ENCODE data around the gene CISD2.

DNA sequence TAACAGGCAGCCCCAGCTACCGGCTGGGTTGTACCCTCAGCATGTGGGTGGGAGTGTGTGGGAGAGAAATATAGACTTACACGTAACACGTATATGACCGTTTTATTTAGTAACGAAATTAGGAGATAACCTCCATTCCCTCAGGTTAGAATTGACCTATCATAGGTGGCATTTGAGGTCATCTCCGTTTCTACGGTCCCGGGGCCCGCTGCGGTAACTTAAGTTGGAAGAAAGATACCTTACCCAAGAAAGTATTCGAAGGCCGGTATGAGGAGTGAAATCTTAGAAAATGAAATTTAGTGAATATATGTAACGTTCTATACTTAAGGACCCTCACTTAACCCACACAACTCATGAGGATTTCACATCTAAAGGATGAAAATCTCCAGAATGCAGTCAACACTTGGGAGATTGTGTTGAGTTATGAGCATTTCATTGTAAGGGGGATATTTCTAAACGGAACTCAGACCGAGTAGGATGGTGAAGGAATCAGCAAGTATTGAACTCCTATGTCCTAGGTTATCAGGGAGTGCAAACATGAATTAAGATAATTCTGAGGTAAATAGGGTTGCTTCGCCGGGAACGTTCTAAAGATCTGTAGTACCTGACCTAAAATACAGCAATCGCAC lies 891 bp downstream of the CISD2 start:
- TF ChIP-seq, protein P1, sequence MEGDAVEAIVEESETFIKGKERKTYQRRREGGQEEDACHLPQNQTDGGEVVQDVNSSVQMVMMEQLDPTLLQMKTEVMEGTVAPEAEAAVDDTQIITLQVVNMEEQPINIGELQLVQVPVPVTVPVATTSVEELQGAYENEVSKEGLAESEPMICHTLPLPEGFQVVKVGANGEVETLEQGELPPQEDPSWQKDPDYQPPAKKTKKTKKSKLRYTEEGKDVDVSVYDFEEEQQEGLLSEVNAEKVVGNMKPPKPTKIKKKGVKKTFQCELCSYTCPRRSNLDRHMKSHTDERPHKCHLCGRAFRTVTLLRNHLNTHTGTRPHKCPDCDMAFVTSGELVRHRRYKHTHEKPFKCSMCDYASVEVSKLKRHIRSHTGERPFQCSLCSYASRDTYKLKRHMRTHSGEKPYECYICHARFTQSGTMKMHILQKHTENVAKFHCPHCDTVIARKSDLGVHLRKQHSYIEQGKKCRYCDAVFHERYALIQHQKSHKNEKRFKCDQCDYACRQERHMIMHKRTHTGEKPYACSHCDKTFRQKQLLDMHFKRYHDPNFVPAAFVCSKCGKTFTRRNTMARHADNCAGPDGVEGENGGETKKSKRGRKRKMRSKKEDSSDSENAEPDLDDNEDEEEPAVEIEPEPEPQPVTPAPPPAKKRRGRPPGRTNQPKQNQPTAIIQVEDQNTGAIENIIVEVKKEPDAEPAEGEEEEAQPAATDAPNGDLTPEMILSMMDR (IDR thresholded peaks at IDR 0.05), result no peak
- no peak for TF ChIP-seq POLR2A (IDR thresholded peaks at IDR 0.05)

All from Peyer's patch (tissue), 4 donors.